WTC11 (cell line): ENCODE results near the gene RIPOR2. TPM values are rescaled to one million over a fixed set of nuclear protein-coding genes. Genes with fewer than 3 reads are reported as not detected.

Experiments
- ATAC-seq: fragments of 200-7000 bp; cut with Tn5 transposase; 2 replicates; pipeline ENCODE4 v1.10.0; 2021; ENCODE audit warnings: mild to moderate bottlenecking, moderate library complexity
- CTCF ChIA-PET: fragments of 300-600 bp; sonication (Branson Sonifier 250); formaldehyde crosslinking; loops from one replicate; lab custom pipeline; 2021; ENCODE audit warnings: antibody characterized with exemption; lab: Charles Lee
- POLR2A ChIA-PET: fragments of 350-600 bp; sonication (Branson Sonifier 250); formaldehyde crosslinking; loops from one replicate; lab custom pipeline; 2021; ENCODE audit warnings: antibody characterized with exemption; lab: Charles Lee
- DNase-seq: peaks from one replicate; pipeline ENCODE4 v3.0.0; 2021; ENCODE audit warnings: low spot score
- H3K27ac Mint-ChIP-seq: 2 replicates; pipeline ENCODE4 v1.8.0; 2021; ENCODE audit warnings: mixed read lengths
- H3K27me3 Mint-ChIP-seq: 2 replicates; pipeline ENCODE4 v1.8.0; 2021; ENCODE audit warnings: low read depth, mild to moderate bottlenecking, moderate library complexity, mixed read lengths
- H3K36me3 Mint-ChIP-seq: 2 replicates; pipeline ENCODE4 v1.8.0; 2021; ENCODE audit warnings: mixed read lengths
- H3K4me1 Mint-ChIP-seq: 2 replicates; pipeline ENCODE4 v1.8.0; 2022; ENCODE audit warnings: mixed read lengths
- H3K4me3 Mint-ChIP-seq: 2 replicates; pipeline ENCODE4 v1.8.0; 2021; ENCODE audit warnings: mild to moderate bottlenecking, moderate library complexity, mixed read lengths
- H3K9me3 Mint-ChIP-seq: 2 replicates; pipeline ENCODE4 v1.8.0; 2021; ENCODE audit warnings: mixed read lengths
- ATF1 ChIP-seq: sonication (generic); formaldehyde crosslinking; IDR thresholded peaks from 2 replicates; pipeline ENCODE4 v1.8.1; 2023; ENCODE audit warnings: mild to moderate bottlenecking, moderate library complexity, missing genetic modification reagents
- CREB1 ChIP-seq: sonication (generic); formaldehyde crosslinking; IDR thresholded peaks from 2 replicates; pipeline ENCODE4 v1.8.0; 2023; ENCODE audit warnings: mild to moderate bottlenecking, missing genetic modification reagents
- EMX1 ChIP-seq: fragments of 250-450 bp; sonication (Bioruptor Pico); IDR thresholded peaks from 2 replicates; pipeline ENCODE4 v1.8.0; 2021; ENCODE audit warnings: mild to moderate bottlenecking
- ESRRA ChIP-seq: sonication (generic); formaldehyde crosslinking; IDR thresholded peaks from 2 replicates; pipeline ENCODE4 v1.8.1; 2022; ENCODE audit warnings: mild to moderate bottlenecking, missing genetic modification reagents, borderline replicate concordance
- FOXJ3 ChIP-seq: sonication (generic); formaldehyde crosslinking; IDR thresholded peaks from 2 replicates; pipeline ENCODE4 v1.9.0; 2021; ENCODE audit warnings: missing genetic modification reagents, mild to moderate bottlenecking, borderline replicate concordance
- JAZF1 ChIP-seq: fragments of 250-450 bp; sonication (Bioruptor Pico); IDR thresholded peaks from 2 replicates; pipeline ENCODE4 v1.9.0; 2021; ENCODE audit warnings: moderate library complexity, mild to moderate bottlenecking, inconsistent platforms
- MYBL2 ChIP-seq: sonication (generic); formaldehyde crosslinking; IDR thresholded peaks from 2 replicates; pipeline ENCODE4 v1.8.1; 2023; ENCODE audit warnings: mild to moderate bottlenecking, moderate library complexity, missing genetic modification reagents
- NFATC4 ChIP-seq: fragments of 250-450 bp; sonication (Bioruptor Pico); IDR thresholded peaks from 2 replicates; pipeline ENCODE4 v1.9.0; 2021; ENCODE audit warnings: mild to moderate bottlenecking
- NFYB ChIP-seq: sonication (generic); formaldehyde crosslinking; conservative IDR thresholded peaks from 2 replicates; pipeline ENCODE4 v1.8.0; 2022; ENCODE audit warnings: low read depth, missing genetic modification reagents
- NR1H2 ChIP-seq: sonication (generic); formaldehyde crosslinking; IDR thresholded peaks from 2 replicates; pipeline ENCODE4 v1.9.0; 2021; ENCODE audit warnings: mild to moderate bottlenecking, moderate library complexity, missing genetic modification reagents
- NR2C2 ChIP-seq: sonication (generic); formaldehyde crosslinking; IDR thresholded peaks from 2 replicates; pipeline ENCODE4 v1.8.0; 2022; ENCODE audit warnings: mild to moderate bottlenecking, missing genetic modification reagents
- SMAD4 ChIP-seq: sonication (generic); formaldehyde crosslinking; IDR thresholded peaks from 2 replicates; pipeline ENCODE4 v1.8.0; 2022; ENCODE audit warnings: mild to moderate bottlenecking, missing genetic modification reagents
- TEAD4 ChIP-seq: sonication (generic); formaldehyde crosslinking; IDR thresholded peaks from 2 replicates; pipeline ENCODE4 v1.8.0; 2022; ENCODE audit warnings: mild to moderate bottlenecking, missing genetic modification reagents
- USF2 ChIP-seq: sonication (generic); formaldehyde crosslinking; IDR thresholded peaks from 2 replicates; pipeline ENCODE4 v1.8.1; 2023; ENCODE audit warnings: mild to moderate bottlenecking, missing genetic modification reagents, moderate library complexity
- ZBTB21 ChIP-seq: sonication (generic); formaldehyde crosslinking; IDR thresholded peaks from 2 replicates; pipeline ENCODE4 v1.8.1; 2023; ENCODE audit warnings: mild to moderate bottlenecking, missing genetic modification reagents, borderline replicate concordance
- ZNF121 ChIP-seq: sonication (generic); formaldehyde crosslinking; IDR thresholded peaks from 2 replicates; pipeline ENCODE4 v1.8.0; 2023; ENCODE audit warnings: missing genetic modification reagents
- ZNF281 ChIP-seq: sonication (generic); formaldehyde crosslinking; IDR thresholded peaks from 2 replicates; pipeline ENCODE4 v1.8.0; 2023; ENCODE audit warnings: mild to moderate bottlenecking, missing genetic modification reagents
- ZNF317 ChIP-seq: sonication (generic); formaldehyde crosslinking; IDR thresholded peaks from 2 replicates; pipeline ENCODE4 v1.8.1; 2023; ENCODE audit warnings: low read depth, mild to moderate bottlenecking, moderate library complexity, missing genetic modification reagents, borderline replicate concordance
- total RNA-seq: library from RNA; stranded (reverse); gene quantifications from 3 replicates; pipeline ENCODE4 v1.2.3, GENCODE V29; 2021
- TF ChIP-seq, protein P1 (sequence below): fragments of 250-450 bp; sonication (Bioruptor Pico); IDR thresholded peaks from 2 replicates; pipeline ENCODE4 v1.9.0; 2021; ENCODE audit warnings: mild to moderate bottlenecking
- TF ChIP-seq, protein P2 (sequence below): sonication (generic); formaldehyde crosslinking; IDR thresholded peaks from 2 replicates; pipeline ENCODE4 v1.8.0; 2022; ENCODE audit warnings: mild to moderate bottlenecking, missing genetic modification reagents
- TF ChIP-seq, protein P3 (sequence below): sonication (generic); formaldehyde crosslinking; IDR thresholded peaks from 2 replicates; pipeline ENCODE4 v1.8.1; 2022; ENCODE audit warnings: mild to moderate bottlenecking, moderate library complexity, missing genetic modification reagents
- TF ChIP-seq, protein P4 (sequence below): sonication (generic); formaldehyde crosslinking; IDR thresholded peaks from 2 replicates; pipeline ENCODE4 v1.8.1; 2022; ENCODE audit warnings: mild to moderate bottlenecking, missing genetic modification reagents, moderate library complexity, borderline replicate concordance
- TF ChIP-seq, protein P5 (sequence below): sonication (generic); formaldehyde crosslinking; IDR thresholded peaks from 2 replicates; pipeline ENCODE4 v1.8.0; 2023; ENCODE audit warnings: missing genetic modification reagents

RIPOR2 gene
- total RNA-seq, 1 experiment from 2014 or later = 13.5 TPM

GRCh38 chr6:24822696-24823095, 113.1 kb downstream of the RIPOR2 start:
- Mint-ChIP-seq H3K4me1 (peaks cover 9% of the 10 kb centered on the region), H3K27ac (no peak overlapping the region), H3K4me3 (no peak overlapping the region), H3K9me3 (no peaks in the 10 kb centered on the region), H3K36me3 (no peaks in the 10 kb centered on the region), H3K27me3 (no peaks in the 10 kb centered on the region)
- no peak for ATAC-seq
- no peak for TF ChIP-seq ZNF317 (CRISPR knock-in tag)
- TF ChIP-seq NFATC4 (CRISPR knock-in tag) = no peak
- no peak for TF ChIP-seq NFYB (CRISPR knock-in tag)
- TF ChIP-seq TEAD4 (CRISPR knock-in tag) = no peak
- no peak for TF ChIP-seq CREB1 (CRISPR knock-in tag)
- no peak for TF ChIP-seq SMAD4 (CRISPR knock-in tag)
- ChIA-PET CTCF (no interaction called here), POLR2A (no interaction called here)
- no peak for DNase-seq

DNA sequence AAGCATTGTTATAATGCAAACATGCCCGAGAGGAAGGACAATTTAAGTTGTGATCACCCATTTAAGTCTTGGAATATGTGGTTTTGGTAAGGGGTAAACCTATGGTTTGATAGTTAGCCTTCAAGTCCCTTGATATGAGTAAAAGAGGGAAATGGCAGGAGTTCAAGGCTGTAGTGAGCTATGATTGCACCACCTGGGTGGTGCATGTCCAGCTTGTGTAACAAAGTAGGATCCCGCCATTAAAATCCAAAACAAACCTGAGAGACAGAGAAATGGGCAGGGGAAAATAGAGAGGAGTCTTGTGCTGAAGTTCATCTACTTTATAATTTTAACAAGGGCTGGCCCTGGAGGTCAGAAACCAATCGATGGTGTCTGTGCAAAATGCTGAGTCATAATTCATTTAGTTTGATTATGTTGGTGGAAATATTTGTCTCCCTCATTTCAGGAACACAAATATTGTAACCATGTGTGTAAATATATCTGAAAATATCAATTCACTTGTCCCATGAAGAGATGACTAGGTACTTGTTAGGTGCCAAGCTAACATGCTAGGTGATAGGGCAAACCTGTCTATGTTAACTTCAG, 113.8 kb downstream of the RIPOR2 start:
- no peaks in the 10 kb centered on the region for H3K9me3 Mint-ChIP-seq
- no peaks in the 10 kb centered on the region for H3K36me3 Mint-ChIP-seq
- ATAC-seq (no peak), DNase-seq (no peak)
- CTCF ChIA-PET = interaction anchor here (0.9 to 1.6 kb wide), 3 partner anchors 88 to 196 kb away, joined by 3 to 4 read pairs (median 3); no protein-coding TSS in a partner anchor
- H3K4me3 Mint-ChIP-seq = no peak overlapping the region
- H3K27ac Mint-ChIP-seq = peak overlapping the region; percentile 69
- no peak for TF ChIP-seq ZNF281 (CRISPR knock-in tag)
- TF ChIP-seq, protein P1, sequence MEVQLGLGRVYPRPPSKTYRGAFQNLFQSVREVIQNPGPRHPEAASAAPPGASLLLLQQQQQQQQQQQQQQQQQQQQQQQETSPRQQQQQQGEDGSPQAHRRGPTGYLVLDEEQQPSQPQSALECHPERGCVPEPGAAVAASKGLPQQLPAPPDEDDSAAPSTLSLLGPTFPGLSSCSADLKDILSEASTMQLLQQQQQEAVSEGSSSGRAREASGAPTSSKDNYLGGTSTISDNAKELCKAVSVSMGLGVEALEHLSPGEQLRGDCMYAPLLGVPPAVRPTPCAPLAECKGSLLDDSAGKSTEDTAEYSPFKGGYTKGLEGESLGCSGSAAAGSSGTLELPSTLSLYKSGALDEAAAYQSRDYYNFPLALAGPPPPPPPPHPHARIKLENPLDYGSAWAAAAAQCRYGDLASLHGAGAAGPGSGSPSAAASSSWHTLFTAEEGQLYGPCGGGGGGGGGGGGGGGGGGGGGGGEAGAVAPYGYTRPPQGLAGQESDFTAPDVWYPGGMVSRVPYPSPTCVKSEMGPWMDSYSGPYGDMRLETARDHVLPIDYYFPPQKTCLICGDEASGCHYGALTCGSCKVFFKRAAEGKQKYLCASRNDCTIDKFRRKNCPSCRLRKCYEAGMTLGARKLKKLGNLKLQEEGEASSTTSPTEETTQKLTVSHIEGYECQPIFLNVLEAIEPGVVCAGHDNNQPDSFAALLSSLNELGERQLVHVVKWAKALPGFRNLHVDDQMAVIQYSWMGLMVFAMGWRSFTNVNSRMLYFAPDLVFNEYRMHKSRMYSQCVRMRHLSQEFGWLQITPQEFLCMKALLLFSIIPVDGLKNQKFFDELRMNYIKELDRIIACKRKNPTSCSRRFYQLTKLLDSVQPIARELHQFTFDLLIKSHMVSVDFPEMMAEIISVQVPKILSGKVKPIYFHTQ = no peak
- TF ChIP-seq, protein P2, sequence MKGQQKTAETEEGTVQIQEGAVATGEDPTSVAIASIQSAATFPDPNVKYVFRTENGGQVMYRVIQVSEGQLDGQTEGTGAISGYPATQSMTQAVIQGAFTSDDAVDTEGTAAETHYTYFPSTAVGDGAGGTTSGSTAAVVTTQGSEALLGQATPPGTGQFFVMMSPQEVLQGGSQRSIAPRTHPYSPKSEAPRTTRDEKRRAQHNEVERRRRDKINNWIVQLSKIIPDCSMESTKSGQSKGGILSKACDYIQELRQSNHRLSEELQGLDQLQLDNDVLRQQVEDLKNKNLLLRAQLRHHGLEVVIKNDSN (CRISPR knock-in tag) = no peak
- TF ChIP-seq, protein P3, sequence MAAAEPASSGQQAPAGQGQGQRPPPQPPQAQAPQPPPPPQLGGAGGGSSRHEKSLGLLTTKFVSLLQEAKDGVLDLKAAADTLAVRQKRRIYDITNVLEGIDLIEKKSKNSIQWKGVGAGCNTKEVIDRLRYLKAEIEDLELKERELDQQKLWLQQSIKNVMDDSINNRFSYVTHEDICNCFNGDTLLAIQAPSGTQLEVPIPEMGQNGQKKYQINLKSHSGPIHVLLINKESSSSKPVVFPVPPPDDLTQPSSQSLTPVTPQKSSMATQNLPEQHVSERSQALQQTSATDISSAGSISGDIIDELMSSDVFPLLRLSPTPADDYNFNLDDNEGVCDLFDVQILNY (CRISPR knock-in tag) = no peak
- no peak for TF ChIP-seq MYBL2 (CRISPR knock-in tag)
- no peak for TF ChIP-seq FOXJ3
- no peak for TF ChIP-seq ZNF317 (CRISPR knock-in tag)
- no peak for TF ChIP-seq JAZF1 (CRISPR knock-in tag)
- no peak for TF ChIP-seq NR2C2
- TF ChIP-seq, protein P4, sequence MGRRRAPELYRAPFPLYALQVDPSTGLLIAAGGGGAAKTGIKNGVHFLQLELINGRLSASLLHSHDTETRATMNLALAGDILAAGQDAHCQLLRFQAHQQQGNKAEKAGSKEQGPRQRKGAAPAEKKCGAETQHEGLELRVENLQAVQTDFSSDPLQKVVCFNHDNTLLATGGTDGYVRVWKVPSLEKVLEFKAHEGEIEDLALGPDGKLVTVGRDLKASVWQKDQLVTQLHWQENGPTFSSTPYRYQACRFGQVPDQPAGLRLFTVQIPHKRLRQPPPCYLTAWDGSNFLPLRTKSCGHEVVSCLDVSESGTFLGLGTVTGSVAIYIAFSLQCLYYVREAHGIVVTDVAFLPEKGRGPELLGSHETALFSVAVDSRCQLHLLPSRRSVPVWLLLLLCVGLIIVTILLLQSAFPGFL (CRISPR knock-in tag) = no peak
- no peak for TF ChIP-seq ESRRA (CRISPR knock-in tag)
- no peak for TF ChIP-seq ZNF121 (CRISPR knock-in tag)
- no peak for TF ChIP-seq EMX1 (CRISPR knock-in tag)
- TF ChIP-seq NR1H2 (CRISPR knock-in tag) = no peak
- TF ChIP-seq USF2 = no peak
- no peak for TF ChIP-seq ZBTB21
- TF ChIP-seq, protein P5, sequence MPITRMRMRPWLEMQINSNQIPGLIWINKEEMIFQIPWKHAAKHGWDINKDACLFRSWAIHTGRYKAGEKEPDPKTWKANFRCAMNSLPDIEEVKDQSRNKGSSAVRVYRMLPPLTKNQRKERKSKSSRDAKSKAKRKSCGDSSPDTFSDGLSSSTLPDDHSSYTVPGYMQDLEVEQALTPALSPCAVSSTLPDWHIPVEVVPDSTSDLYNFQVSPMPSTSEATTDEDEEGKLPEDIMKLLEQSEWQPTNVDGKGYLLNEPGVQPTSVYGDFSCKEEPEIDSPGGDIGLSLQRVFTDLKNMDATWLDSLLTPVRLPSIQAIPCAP (CRISPR knock-in tag) = no peak
- no peak for TF ChIP-seq ATF1 (CRISPR knock-in tag)
- POLR2A ChIA-PET = no interaction called here
- H3K27me3 Mint-ChIP-seq = no peaks in the 10 kb centered on the region
- peaks cover 2% of the 10 kb centered on the region; the same call in 1 of the 2 replicates for H3K4me1 Mint-ChIP-seq
